CD4-positive, alpha-beta memory T cell (primary cell): ENCODE data around the gene PCBP1. TPM values are rescaled to one million over a fixed set of nuclear protein-coding genes. Genes with fewer than 3 reads are reported as not detected.
A peak's percentile ranks its signal among the peaks of the same experiment; 100 is the strongest.

Experiments
- CTCF ChIA-PET: fragments of 350-600 bp; sonication (Branson Sonifier 250); formaldehyde crosslinking; loops from one replicate; lab custom pipeline; 2021; ENCODE audit warnings: inconsistent platforms; ENCODE audit not compliant: partially characterized antibody; lab: Charles Lee
- POLR2A ChIA-PET: fragments of 350-600 bp; sonication (Branson Sonifier 250); formaldehyde crosslinking; loops from one replicate; lab custom pipeline; 2021; ENCODE audit not compliant: partially characterized antibody; lab: Charles Lee
- DNase-seq, 5 donors: peaks; one replicate each; pipeline versions ENCODE4 v3.0.0 to v3.0.0-alpha.2; 2020 to 2022; ENCODE audit warnings: mixed read lengths in 1 of 5
- H3K27ac ChIP-seq: one replicate; pipeline ENCODE4 v1.7.0; 2013; ENCODE audit warnings: low read depth, low read length
- H3K27me3 ChIP-seq: 2 replicates; pipeline ENCODE4 v1.7.0; 2013; ENCODE audit warnings: mild to moderate bottlenecking, low read length, moderate library complexity; ENCODE audit not compliant: insufficient read depth
- H3K36me3 ChIP-seq: 2 replicates; pipeline ENCODE4 v1.7.0; 2013; ENCODE audit warnings: mild to moderate bottlenecking, low read length, moderate library complexity; ENCODE audit not compliant: insufficient read depth
- H3K4me1 ChIP-seq: 2 replicates; pipeline ENCODE4 v1.7.0; 2013; ENCODE audit warnings: mild to moderate bottlenecking, low read length, moderate library complexity; ENCODE audit not compliant: insufficient read depth
- H3K4me3 ChIP-seq, 2 donors: one replicate each; pipeline ENCODE4 v1.7.0; 2013; ENCODE audit warnings: low read length in 2 of 2, mild to moderate bottlenecking in 1 of 2
- H3K9me3 ChIP-seq, 2 donors: one replicate each; pipeline ENCODE4 v1.7.0; 2013; ENCODE audit warnings: low read length in 2 of 2, control low read depth in 1 of 2; ENCODE audit not compliant: control insufficient read depth in 1 of 2
- H3K27ac Mint-ChIP-seq, 7 donors: one replicate each; pipeline ENCODE4 v1.8.0; 2020 to 2021; ENCODE audit warnings: mixed read lengths in 7 of 7, mild to moderate bottlenecking in 6 of 7, inconsistent platforms in 3 of 7, moderate library complexity in 3 of 7
- H3K27me3 Mint-ChIP-seq, 2 donors: one replicate each; pipeline ENCODE4 v1.8.0; 2020 to 2021; ENCODE audit warnings: mixed read lengths in 2 of 2
- H3K36me3 Mint-ChIP-seq, 2 donors: one replicate each; pipeline ENCODE4 v1.8.0; 2020 to 2021; ENCODE audit warnings: mixed read lengths in 2 of 2, inconsistent platforms in 1 of 2, mild to moderate bottlenecking in 1 of 2
- H3K4me1 Mint-ChIP-seq, 4 donors: one replicate each; pipeline ENCODE4 v1.8.0; 2020 to 2021; ENCODE audit warnings: mixed read lengths in 4 of 4, mild to moderate bottlenecking in 1 of 4
- H3K4me3 Mint-ChIP-seq, 8 donors: one replicate each; pipeline ENCODE4 v1.8.0; 2020 to 2021; ENCODE audit warnings: mixed read lengths in 8 of 8, mild to moderate bottlenecking in 7 of 8, moderate library complexity in 6 of 8, inconsistent platforms in 3 of 8
- H3K9me3 Mint-ChIP-seq, 8 donors: one replicate each; pipeline ENCODE4 v1.8.0; 2020 to 2021; ENCODE audit warnings: mixed read lengths in 8 of 8, mild to moderate bottlenecking in 5 of 8, inconsistent platforms in 3 of 8, moderate library complexity in 1 of 8
- intact Hi-C: fragments of 100-400 bp; cut with micrococcal nuclease; formaldehyde crosslinking; loops from one replicate; pipeline ENCODE4 v1.15.1; 2023
- polyA plus RNA-seq, 2 donors: library from polyadenylated mRNA; unstranded; fragments of 300-500 nt; fragmentation: Illumina TruSeq; gene quantifications; one replicate each; pipeline ENCODE4 v1.2.3, GENCODE V29; 2021
- total RNA-seq, 2 experiments: library from RNA; stranded (reverse); gene quantifications; one replicate each; pipeline ENCODE4 v1.2.3, GENCODE V29; 2021

Gene PCBP1
- total and polyA plus RNA-seq, 4 experiments from 2014 or later = 116 to 383 (median 263) TPM

- Mint-ChIP-seq H3K36me3 (peaks cover 51 to 68% of the 10 kb centered on the region in 2 donors), H3K4me3 (peak overlapping the region; percentile 88 to 99 (median 94)), H3K4me1 (peaks cover 39 to 87% (median 51%) of the 10 kb centered on the region in 4 donors), H3K27me3 (peaks cover 3% of the 10 kb centered on the region in 2 donors), H3K27ac (peak overlapping the region; percentile 98 to 100 (median 100)), H3K9me3 (peaks cover 0 to 6% (median 1%) of the 10 kb centered on the region in 8 donors)
- H3K36me3 ChIP-seq = peaks cover 6% of the 10 kb centered on the region
- ChIA-PET POLR2A (interaction anchor here (0.6 to 29.5 kb wide), 24 partner anchors 9 to 649 kb away, joined by 3 to 2231 read pairs (median 5); partner anchors contain the start of genes AAK1, C2orf42, FAM136A and MXD1), CTCF (interaction anchor here (1.0 to 6.2 kb wide), 15 partner anchors 9 to 217 kb away, joined by 3 to 109 read pairs (median 7); partner anchors contain the start of genes C2orf42, FAM136A, MXD1 and SNRPG)
- DNase-seq = peak in 1 of 5 donors; percentile 43
- peaks cover 60% of the 10 kb centered on the region for H3K4me1 ChIP-seq
- intact Hi-C loops = loop anchor here (1.0 to 10.0 kb wide), 8 partner anchors 14 to 361 kb away; partner anchors contain the start of genes SNRPG and TIA1
- peak overlapping the region; percentile 64 for H3K4me3 ChIP-seq
- H3K27me3 ChIP-seq = no peaks in the 10 kb centered on the region
- no peaks in the 10 kb centered on the region for H3K9me3 ChIP-seq
- H3K27ac ChIP-seq = peak overlapping the region; percentile 99
Measured at GRCh38 chr2:70085711-70086277, 1.5 kb upstream of the PCBP1 start.

GRCh38 chr2:70086278-70086837, 919 bp upstream of the PCBP1 start:
- H3K4me1 ChIP-seq = peaks cover 61% of the 10 kb centered on the region
- H3K36me3 Mint-ChIP-seq = peaks cover 46 to 65% of the 10 kb centered on the region in 2 donors
- intact Hi-C loops = loop anchor here (1.0 to 10.0 kb wide), 7 partner anchors 38 to 362 kb away; partner anchors contain the start of genes SNRPG and TIA1
- ChIA-PET CTCF (interaction anchor here (1.3 to 6.2 kb wide), 12 partner anchors 9 to 207 kb away, joined by 3 to 109 read pairs (median 10); partner anchors contain the start of genes MXD1 and SNRPG), POLR2A (interaction anchor here (0.6 to 29.5 kb wide), 26 partner anchors 9 to 649 kb away, joined by 3 to 2231 read pairs (median 8); partner anchors contain the start of genes AAK1, C2orf42, GMCL1 and MXD1)
- DNase-seq = peak; percentile 88 to 95 (median 93)
- peak overlapping the region; percentile 88 to 99 (median 94) for H3K4me3 Mint-ChIP-seq
- H3K27me3 Mint-ChIP-seq = peaks cover 3% of the 10 kb centered on the region in 2 donors
- H3K4me1 Mint-ChIP-seq = peaks cover 41 to 86% (median 53%) of the 10 kb centered on the region in 4 donors
- H3K36me3 ChIP-seq = peaks cover 4% of the 10 kb centered on the region
- no peaks in the 10 kb centered on the region for H3K27me3 ChIP-seq
- peak overlapping the region; percentile 64 for H3K4me3 ChIP-seq
- no peaks in the 10 kb centered on the region for H3K9me3 ChIP-seq
- H3K27ac Mint-ChIP-seq = peak overlapping the region; percentile 98 to 100 (median 100)
- H3K9me3 Mint-ChIP-seq = peaks cover 0 to 6% (median 1%) of the 10 kb centered on the region in 8 donors
- peak overlapping the region; percentile 99 for H3K27ac ChIP-seq

DNA sequence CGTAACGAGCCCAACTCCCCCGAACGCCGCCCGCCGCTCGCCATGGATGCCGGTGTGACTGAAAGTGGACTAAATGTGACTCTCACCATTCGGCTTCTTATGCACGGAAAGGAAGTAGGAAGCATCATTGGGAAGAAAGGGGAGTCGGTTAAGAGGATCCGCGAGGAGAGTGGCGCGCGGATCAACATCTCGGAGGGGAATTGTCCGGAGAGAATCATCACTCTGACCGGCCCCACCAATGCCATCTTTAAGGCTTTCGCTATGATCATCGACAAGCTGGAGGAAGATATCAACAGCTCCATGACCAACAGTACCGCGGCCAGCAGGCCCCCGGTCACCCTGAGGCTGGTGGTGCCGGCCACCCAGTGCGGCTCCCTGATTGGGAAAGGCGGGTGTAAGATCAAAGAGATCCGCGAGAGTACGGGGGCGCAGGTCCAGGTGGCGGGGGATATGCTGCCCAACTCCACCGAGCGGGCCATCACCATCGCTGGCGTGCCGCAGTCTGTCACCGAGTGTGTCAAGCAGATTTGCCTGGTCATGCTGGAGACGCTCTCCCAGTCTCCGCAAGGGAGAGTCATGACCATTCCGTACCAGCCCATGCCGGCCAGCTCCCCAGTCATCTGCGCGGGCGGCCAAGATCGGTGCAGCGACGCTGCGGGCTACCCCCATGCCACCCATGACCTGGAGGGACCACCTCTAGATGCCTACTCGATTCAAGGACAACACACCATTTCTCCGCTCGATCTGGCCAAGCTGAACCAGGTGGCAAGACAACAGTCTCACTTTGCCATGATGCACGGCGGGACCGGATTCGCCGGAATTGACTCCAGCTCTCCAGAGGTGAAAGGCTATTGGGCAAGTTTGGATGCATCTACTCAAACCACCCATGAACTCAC, 673 bp downstream of the PCBP1 start:
- intact Hi-C loops = loop anchor here (1.0 to 10.0 kb wide), 6 partner anchors 7 to 363 kb away; partner anchors contain the start of genes SNRPG and TIA1
- Histone ChIP-seq H3K27me3 (no peaks in the 10 kb centered on the region), H3K4me3 (peak overlapping the region; percentile 59 to 84), H3K27ac (peak overlapping the region; percentile 99), H3K9me3 (no peaks in the 10 kb centered on the region), H3K4me1 (peaks cover 64% of the 10 kb centered on the region), H3K36me3 (no peaks in the 10 kb centered on the region)
- peaks cover 3% of the 10 kb centered on the region in 2 donors for H3K27me3 Mint-ChIP-seq
- H3K4me1 Mint-ChIP-seq = peaks cover 46 to 92% (median 58%) of the 10 kb centered on the region in 4 donors
- H3K4me3 Mint-ChIP-seq = peak overlapping the region; percentile 93 to 99 (median 95)
- POLR2A ChIA-PET = interaction anchor here (0.6 to 29.5 kb wide), 19 partner anchors 7 to 651 kb away, joined by 4 to 2231 read pairs (median 15); partner anchors contain the start of genes C2orf42, MXD1, NFU1 and SNRNP27
- H3K9me3 Mint-ChIP-seq = peaks cover 0 to 6% (median 1%) of the 10 kb centered on the region in 8 donors
- peaks cover 40 to 65% of the 10 kb centered on the region in 2 donors for H3K36me3 Mint-ChIP-seq
- H3K27ac Mint-ChIP-seq = peak overlapping the region; percentile 96 to 100 (median 100)
- CTCF ChIA-PET = interaction anchor here (0.6 to 5.8 kb wide), 15 partner anchors 16 to 175 kb away, joined by 3 to 51 read pairs (median 6); partner anchors contain the start of gene MXD1
- peak in 3 of 5 donors; percentile 29 to 53 (median 31) for DNase-seq

DNA sequence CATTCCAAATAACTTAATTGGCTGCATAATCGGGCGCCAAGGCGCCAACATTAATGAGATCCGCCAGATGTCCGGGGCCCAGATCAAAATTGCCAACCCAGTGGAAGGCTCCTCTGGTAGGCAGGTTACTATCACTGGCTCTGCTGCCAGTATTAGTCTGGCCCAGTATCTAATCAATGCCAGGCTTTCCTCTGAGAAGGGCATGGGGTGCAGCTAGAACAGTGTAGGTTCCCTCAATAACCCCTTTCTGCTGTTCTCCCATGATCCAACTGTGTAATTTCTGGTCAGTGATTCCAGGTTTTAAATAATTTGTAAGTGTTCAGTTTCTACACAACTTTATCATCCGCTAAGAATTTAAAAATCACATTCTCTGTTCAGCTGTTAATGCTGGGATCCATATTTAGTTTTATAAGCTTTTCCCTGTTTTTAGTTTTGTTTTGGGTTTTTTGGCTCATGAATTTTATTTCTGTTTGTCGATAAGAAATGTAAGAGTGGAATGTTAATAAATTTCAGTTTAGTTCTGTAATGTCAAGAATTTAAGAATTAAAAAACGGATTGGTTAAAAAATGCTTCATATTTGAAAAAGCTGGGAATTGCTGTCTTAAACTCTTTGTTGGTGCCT, 1.4 kb downstream of the PCBP1 start:
- peak in 1 of 5 donors; percentile 15 for DNase-seq
- H3K36me3 Mint-ChIP-seq = peaks cover 33 to 58% of the 10 kb centered on the region in 2 donors

DNA sequence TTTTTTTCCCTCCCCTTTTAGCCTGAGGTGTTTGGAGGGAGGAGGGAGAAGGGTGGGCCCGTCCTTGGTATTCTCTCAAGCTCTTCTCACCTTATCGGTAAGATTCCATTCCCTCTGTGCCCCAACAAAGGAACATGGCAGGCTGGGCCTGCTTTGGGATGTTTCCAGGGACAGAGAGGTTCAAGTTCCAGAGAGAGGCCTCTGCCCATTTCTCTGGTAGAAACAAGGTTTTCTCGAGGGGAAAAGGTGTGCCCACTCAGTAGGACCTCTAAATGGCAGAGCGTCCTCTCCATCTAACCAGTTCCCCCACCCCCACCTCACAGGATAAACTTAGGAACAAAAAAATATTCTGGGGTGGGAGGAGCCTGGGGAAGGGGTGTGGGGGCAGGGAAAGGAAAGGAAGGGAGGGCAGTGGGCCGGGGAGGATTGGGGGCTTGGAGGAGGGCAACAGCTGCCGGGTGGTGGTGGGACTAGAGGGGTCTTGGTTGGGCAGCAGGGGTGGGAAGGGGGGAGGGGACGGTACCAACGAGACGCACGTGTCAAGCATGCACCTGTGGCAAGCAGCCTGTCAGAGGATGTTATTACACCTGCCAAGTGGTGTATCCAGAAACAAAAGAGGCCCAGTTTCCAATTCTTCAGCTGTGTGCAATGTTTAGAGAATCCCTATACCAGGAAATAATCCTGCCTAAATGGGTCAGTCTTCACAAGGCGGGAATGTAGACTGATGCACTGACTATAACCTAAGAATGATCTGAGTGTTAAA, 2.1 kb downstream of the PCBP1 start:
- Histone ChIP-seq H3K36me3 (no peaks in the 10 kb centered on the region), H3K9me3 (no peaks in the 10 kb centered on the region), H3K4me1 (peaks cover 56% of the 10 kb centered on the region), H3K27me3 (no peaks in the 10 kb centered on the region), H3K4me3 (peak overlapping the region; percentile 59 to 84), H3K27ac (peak overlapping the region; percentile 99)
- POLR2A ChIA-PET = interaction anchor here (0.9 to 29.5 kb wide), 12 partner anchors 13 to 204 kb away, joined by 3 to 2231 read pairs (median 34); partner anchors contain the start of genes C2orf42, MXD1 and SNRPG
- H3K9me3 Mint-ChIP-seq = peaks cover 0 to 6% (median 1%) of the 10 kb centered on the region in 8 donors
- DNase-seq = no peak
- peak overlapping the region; percentile 96 to 100 (median 100) for H3K27ac Mint-ChIP-seq
- peaks cover 40 to 90% (median 54%) of the 10 kb centered on the region in 4 donors for H3K4me1 Mint-ChIP-seq
- CTCF ChIA-PET = interaction anchor here (0.7 to 5.8 kb wide), 14 partner anchors 15 to 177 kb away, joined by 3 to 51 read pairs (median 7); partner anchors contain the start of gene MXD1
- peak overlapping the region; percentile 93 to 99 (median 95) for H3K4me3 Mint-ChIP-seq
- intact Hi-C loops = loop anchor here (10.0 kb wide), 2 partner anchors 205 to 365 kb away; partner anchors contain the start of gene SNRPG
- H3K27me3 Mint-ChIP-seq = peaks cover 3% of the 10 kb centered on the region in 2 donors
- peaks cover 31 to 53% of the 10 kb centered on the region in 2 donors for H3K36me3 Mint-ChIP-seq

More for the DNA sequence above, 1.4 kb downstream of the PCBP1 start:
- Mint-ChIP-seq H3K27ac (peak overlapping the region; percentile 96 to 100 (median 100)), H3K27me3 (peaks cover 3% of the 10 kb centered on the region in 2 donors), H3K9me3 (peaks cover 0 to 6% (median 1%) of the 10 kb centered on the region in 8 donors), H3K4me3 (peak overlapping the region; percentile 93 to 99 (median 95)), H3K4me1 (peaks cover 41 to 91% (median 55%) of the 10 kb centered on the region in 4 donors)
- ChIA-PET CTCF (interaction anchor here (0.9 to 5.8 kb wide), 13 partner anchors 15 to 176 kb away, joined by 3 to 51 read pairs (median 7); partner anchors contain the start of gene MXD1), POLR2A (interaction anchor here (0.9 to 29.5 kb wide), 14 partner anchors 8 to 205 kb away, joined by 3 to 2231 read pairs (median 22); partner anchors contain the start of genes C2orf42, MXD1 and SNRPG)
- H3K4me3 ChIP-seq = peak overlapping the region; percentile 59 to 84
- H3K36me3 ChIP-seq = no peaks in the 10 kb centered on the region
- no peaks in the 10 kb centered on the region for H3K9me3 ChIP-seq
- intact Hi-C loops = loop anchor here (10.0 kb wide), 2 partner anchors 206 to 364 kb away; partner anchors contain the start of gene SNRPG
- no peaks in the 10 kb centered on the region for H3K27me3 ChIP-seq
- H3K4me1 ChIP-seq = peaks cover 56% of the 10 kb centered on the region
- peak overlapping the region; percentile 99 for H3K27ac ChIP-seq
